Body of pancreas (tissue), 4 donors: Measurements from ENCODE around the gene MACF1. TPM values are rescaled to one million over a fixed set of nuclear protein-coding genes. Genes with fewer than 3 reads are reported as not detected.
"Not testable (repeated sequence)": the region's sequence is repeated elsewhere in the genome, so short reads cannot be mapped to it uniquely, and the experiment has no call there.

Experiments
- ATAC-seq: fragments of 150-250 bp; one replicate; pipeline ENCODE4 v1.9.1; 2016
- DNase-seq, 4 donors: peaks; one replicate each; pipeline ENCODE4 v3.0.0-alpha.2; 2019
- H3K27ac ChIP-seq, 4 donors: fragments of 200-600 bp; sonication (generic); 1 replicate in 3 of 4; 2 replicates in 1 of 4; pipeline versions ENCODE4 v1.5.1 to v1.6.1; 2016 to 2019; ENCODE audit warnings: mild to moderate bottlenecking in 1 of 4, mixed read lengths in 1 of 4, moderate library complexity in 1 of 4
- H3K27me3 ChIP-seq, 2 donors: fragments of 200-600 bp; sonication (generic); one replicate each; pipeline ENCODE4 v1.6.0; 2016; ENCODE audit warnings: mild to moderate bottlenecking in 1 of 2
- H3K36me3 ChIP-seq, 2 donors: fragments of 200-600 bp; sonication (generic); replicated peaks in 1 of 2; 2 replicates each; pipeline ENCODE4 v1.5.1; 2016; ENCODE audit warnings: low read depth in 2 of 2; ENCODE audit not compliant: insufficient read depth in 1 of 2
- H3K4me1 ChIP-seq: fragments of 200-600 bp; sonication (generic); one replicate; pipeline ENCODE4 v1.6.0; 2016
- H3K4me3 ChIP-seq, 2 donors: fragments of 200-600 bp; sonication (generic); 1 replicate in 1 of 2; 2 replicates in 1 of 2; pipeline ENCODE4 v1.5.1; 2016 to 2019
- H3K9me3 ChIP-seq, 3 donors: fragments of 200-600 bp; sonication (generic); 1 replicate in 2 of 3; 2 replicates in 1 of 3; pipeline ENCODE4 v1.5.1; 2016
- CTCF ChIP-seq, 7 experiments: fragments of 450-650 bp in 4 of 7; fragments of 200-600 bp in 3 of 7; sonication (generic) in 3 of 7; IDR thresholded peaks; one replicate each; pipeline ENCODE4 v1.5.1; 2016 to 2019; ENCODE audit warnings: antibody characterized with exemption in 7 of 7
- POLR2A ChIP-seq, 3 donors: fragments of 450-650 bp; IDR thresholded peaks; one replicate each; pipeline ENCODE4 v1.6.1; 2016; ENCODE audit warnings: antibody characterized with exemption in 3 of 3, mild to moderate bottlenecking in 2 of 3
- WGBS, 2 donors: methylation state at CpG; one replicate each; pipeline ENCODE4 v1.1.5; 2017; 5-methylcytosine and 5-hydroxymethylcytosine counted together
- intact Hi-C: fragments of 100-400 bp; cut with DNase I; formaldehyde crosslinking; loops from one replicate; pipeline ENCODE4 v1.15.1; 2023
- total RNA-seq, 2 donors: library from RNA; depleted of rRNA; stranded (reverse); fragments of >200 nt; gene quantifications; one replicate each; pipeline ENCODE4 v1.1.0, GENCODE V29; 2016

The MACF1 gene
- total RNA-seq, 2 donors from 2014 or later = 144 to 190 TPM

DNA sequence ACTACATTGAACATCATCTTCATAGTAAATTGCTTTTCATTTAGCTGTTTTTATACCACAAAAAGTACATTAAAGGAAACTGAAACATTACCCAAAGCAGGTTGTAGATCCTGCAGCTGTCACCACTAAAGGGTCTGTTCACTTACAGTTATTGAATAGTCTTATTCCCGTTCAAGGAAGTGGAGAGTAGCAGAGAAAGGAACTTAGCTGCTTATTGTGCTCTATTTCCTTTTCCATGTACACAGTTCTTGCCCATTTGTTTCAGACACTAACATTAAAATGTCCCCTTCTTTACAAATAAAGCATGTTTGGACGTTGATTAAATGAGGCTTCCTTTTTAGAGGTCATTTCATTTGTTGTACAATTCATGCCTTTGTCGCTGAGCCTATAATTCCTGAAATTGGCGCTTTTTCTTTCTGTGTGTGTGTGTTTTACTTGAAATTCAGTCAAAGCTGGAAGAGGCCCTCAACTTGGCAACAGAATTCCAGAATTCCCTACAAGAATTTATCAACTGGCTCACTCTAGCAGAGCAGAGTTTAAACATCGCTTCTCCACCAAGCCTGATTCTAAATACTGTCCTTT, 242.6 kb downstream of the MACF1 start:
- TF ChIP-seq POLR2A (IDR thresholded peaks at IDR 0.05) (no peak), CTCF (IDR thresholded peaks at IDR 0.05) (no peak)
- H3K9me3 ChIP-seq = no peaks in the 10 kb centered on the region
- no peak overlapping the region for H3K27ac ChIP-seq
- ATAC-seq (no peak), DNase-seq (no peak)
- 81 to 92% methylated on average over 5 of the region's 5 CpGs for WGBS, 2 donors
- H3K27me3 ChIP-seq = no peaks in the 10 kb centered on the region
- H3K4me1 ChIP-seq = no peaks in the 10 kb centered on the region
- intact Hi-C loops = no loop called here
- no peak overlapping the region for H3K4me3 ChIP-seq
- peaks cover 26 to 52% of the 10 kb centered on the region in 2 donors for H3K36me3 ChIP-seq

GRCh38 chr1:39450041-39450440, 245.5 kb downstream of the MACF1 start:
- not testable (repeated sequence) for H3K4me3 ChIP-seq, ATAC-seq, H3K27me3 ChIP-seq, H3K9me3 ChIP-seq, DNase-seq, H3K27ac ChIP-seq, H3K4me1 ChIP-seq
- WGBS, 2 donors = 91 to 96% methylated on average over 4 of the region's 4 CpGs
- intact Hi-C loops = loop anchor here (10.0 kb wide), 1 partner anchor 125 kb away; no protein-coding TSS in a partner anchor
- peaks cover 22 to 56% of the 10 kb centered on the region in 2 donors for H3K36me3 ChIP-seq

GRCh38 chr1:39450956-39451606, 246.6 kb downstream of the MACF1 start:
- no peaks in the 10 kb centered on the region for H3K27me3 ChIP-seq
- H3K36me3 ChIP-seq = peaks cover 26 to 65% of the 10 kb centered on the region in 2 donors
- no peaks in the 10 kb centered on the region for H3K4me1 ChIP-seq
- intact Hi-C loops = loop anchor here (10.0 kb wide), 1 partner anchor 126 kb away; no protein-coding TSS in a partner anchor
- no peak overlapping the region for H3K4me3 ChIP-seq
- WGBS, 2 donors = 64 to 69% methylated on average over 8 to 10 of the region's 10 CpGs
- H3K27ac ChIP-seq = no peak overlapping the region
- ATAC-seq = no peak
- no peak for DNase-seq
- TF ChIP-seq CTCF (IDR thresholded peaks at IDR 0.05) (no peak), POLR2A (IDR thresholded peaks at IDR 0.05) (no peak)
- H3K9me3 ChIP-seq = no peaks in the 10 kb centered on the region

- 89 to 90% methylated on average over 7 of the region's 7 CpGs for WGBS, 2 donors
- H3K4me1 ChIP-seq = no peaks in the 10 kb centered on the region
- H3K27ac ChIP-seq = no peak overlapping the region
- H3K9me3 ChIP-seq = no peaks in the 10 kb centered on the region
- DNase-seq (no peak), ATAC-seq (no peak)
- H3K27me3 ChIP-seq = no peaks in the 10 kb centered on the region
- intact Hi-C loops = loop anchor here (10.0 kb wide), 1 partner anchor 127 kb away; no protein-coding TSS in a partner anchor
- TF ChIP-seq CTCF (IDR thresholded peaks at IDR 0.05) (no peak), POLR2A (IDR thresholded peaks at IDR 0.05) (no peak)
- peaks cover 33 to 70% of the 10 kb centered on the region in 2 donors for H3K36me3 ChIP-seq
- no peak overlapping the region for H3K4me3 ChIP-seq
These were observed 247.6 kb downstream of the MACF1 start for GRCh38 chr1:39452081-39452480.

DNA sequence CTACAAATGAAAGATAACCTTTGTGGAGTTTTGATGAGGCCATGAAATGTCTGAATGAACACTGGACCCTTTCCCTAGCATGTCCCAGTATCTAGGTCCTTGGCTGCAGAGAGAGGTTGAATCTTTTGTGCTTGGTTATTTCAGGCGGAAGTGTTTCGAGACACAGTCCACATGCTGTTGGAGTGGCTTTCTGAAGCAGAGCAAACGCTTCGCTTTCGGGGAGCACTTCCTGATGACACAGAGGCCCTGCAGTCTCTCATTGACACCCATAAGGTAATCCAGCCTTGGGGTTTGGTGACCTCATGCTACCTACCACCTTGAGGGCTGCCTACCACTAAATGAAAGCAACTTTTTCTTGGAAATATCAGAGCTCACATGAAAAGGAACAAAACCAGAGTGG, 248.0 kb downstream of the MACF1 start:
- no peak overlapping the region for H3K4me3 ChIP-seq
- intact Hi-C loops = loop anchor here (10.0 kb wide), 1 partner anchor 128 kb away; no protein-coding TSS in a partner anchor
- no peak for ATAC-seq
- no peaks in the 10 kb centered on the region for H3K4me1 ChIP-seq
- WGBS, 2 donors = 91 to 95% methylated on average over 5 of the region's 5 CpGs
- no peak overlapping the region for H3K27ac ChIP-seq
- H3K36me3 ChIP-seq = peaks cover 33 to 74% of the 10 kb centered on the region in 2 donors
- TF ChIP-seq CTCF (IDR thresholded peaks at IDR 0.05) = no peak
- no peak for TF ChIP-seq POLR2A (IDR thresholded peaks at IDR 0.05)
- DNase-seq = no peak
- H3K27me3 ChIP-seq = no peaks in the 10 kb centered on the region
- no peaks in the 10 kb centered on the region for H3K9me3 ChIP-seq
